GM12878 (cell line): ENCODE data around the gene POLDIP3. TPM values are rescaled to one million over a fixed set of nuclear protein-coding genes. Genes with fewer than 3 reads are reported as not detected.

ENCODE experiments used
- ATAC-seq: fragments of 200-7000 bp; cut with Tn5 transposase; 3 replicates; pipeline ENCODE4 v1.9.1; 2020; ENCODE audit warnings: mild to moderate bottlenecking, moderate library complexity
- BruUV-seq: library from RNA; stranded (reverse); fragments of 400-500 nt; replicated peaks from 2 replicates; lab custom pipeline; 2021; lab: Mats Ljungman, UMichigan
- CTCF ChIA-PET: fragments of 300-600 bp; sonication (Branson Sonifier 250); formaldehyde crosslinking; extraction: SDS; loops from one replicate; lab custom pipeline; 2021; ENCODE audit warnings: inconsistent platforms; lab: Yijun Ruan, JAX
- POLR2A ChIA-PET: fragments of 350-600 bp; formaldehyde crosslinking; extraction: SDS; loops from one replicate; lab custom pipeline; 2021; ENCODE audit warnings: inconsistent platforms; lab: Charles Lee
- RAD21 ChIA-PET: fragments of 300-600 bp; sonication (Branson Sonifier 250); formaldehyde crosslinking; loops from one replicate; lab custom pipeline; 2023; ENCODE audit warnings: antibody characterized with exemption; ENCODE audit not compliant: unreplicated experiment; lab: Charles Lee
- SMC1A ChIA-PET: fragments of 300-600 bp; sonication (Branson Sonifier 250); formaldehyde crosslinking; loops from one replicate; lab custom pipeline; 2023; ENCODE audit not compliant: unreplicated experiment, uncharacterized antibody; lab: Charles Lee
- DNase-seq: peaks from one replicate; pipeline ENCODE4 v3.0.0-alpha.2; 2011; ENCODE audit warnings: low read depth, low spot score
- FAIRE-seq: peaks from 3 replicates; lab custom pipeline; 2011; peaks lifted over from hg19 to GRCh38; lab: Jason Lieb, UNC
- H2AFZ ChIP-seq: 2 replicates; pipeline ENCODE4 v1.6.0; 2011; ENCODE audit warnings: low read depth, low read length, control low read depth; ENCODE audit not compliant: control insufficient read depth
- H3K27ac ChIP-seq: 2 replicates; pipeline ENCODE4 v1.5.1; 2011; ENCODE audit warnings: control low read depth; ENCODE audit not compliant: control insufficient read depth, insufficient read depth
- H3K27me3 ChIP-seq, 2 experiments: replicated peaks in 1 of 2; 2 replicates each; pipeline versions ENCODE4 v1.6.0 to v1.6.1; 2011; ENCODE audit warnings: low read length in 1 of 2; ENCODE audit not compliant: control insufficient read depth in 2 of 2, insufficient read depth in 2 of 2
- H3K36me3 ChIP-seq, 2 experiments: 2 replicates each; pipeline ENCODE4 v1.5.1; 2011; ENCODE audit warnings: low read length in 1 of 2; ENCODE audit not compliant: control insufficient read depth in 2 of 2, insufficient read depth in 2 of 2
- H3K4me1 ChIP-seq: 2 replicates; pipeline ENCODE4 v1.6.1; 2011; ENCODE audit warnings: mild to moderate bottlenecking, low read length, moderate library complexity, mixed read lengths; ENCODE audit not compliant: control insufficient read depth, insufficient read depth
- H3K4me2 ChIP-seq: 2 replicates; pipeline ENCODE4 v1.6.0; 2011; ENCODE audit warnings: control low read depth; ENCODE audit not compliant: control insufficient read depth, insufficient read depth
- H3K4me3 ChIP-seq: fragments of 200-600 bp; sonication (generic); 2 replicates; pipeline ENCODE4 v1.5.1; 2016
- H3K79me2 ChIP-seq: 2 replicates; pipeline ENCODE4 v1.6.0; 2011; ENCODE audit warnings: low read length; ENCODE audit not compliant: control insufficient read depth, insufficient read depth
- H3K9ac ChIP-seq: 2 replicates; pipeline ENCODE4 v1.8.0; 2011; ENCODE audit warnings: low read length, control low read depth, mixed read lengths; ENCODE audit not compliant: control insufficient read depth, insufficient read depth
- H3K9me3 ChIP-seq: replicated peaks from 3 replicates; pipeline ENCODE4 v1.5.1; 2011; ENCODE audit warnings: mild to moderate bottlenecking, low read length; ENCODE audit not compliant: control insufficient read depth, insufficient read depth
- H4K20me1 ChIP-seq: 2 replicates; pipeline ENCODE4 v1.6.0; 2011; ENCODE audit not compliant: control insufficient read depth, insufficient read depth
- SIN3A ChIP-seq: IDR thresholded peaks from 2 replicates; pipeline ENCODE4 v1.6.1; 2012; ENCODE audit warnings: low read depth, low read length, improper control_type of control experiment
- ZBTB40 ChIP-seq: fragments of 450-650 bp; IDR thresholded peaks from 2 replicates; pipeline ENCODE4 v1.6.1; 2016; ENCODE audit warnings: mild to moderate bottlenecking, moderate library complexity, borderline replicate concordance
- WGBS: methylation state at CpG from one replicate; pipeline ENCODE4 v1.1.6; 2016; ENCODE audit warnings: low lambda C conversion rate; ENCODE audit not compliant: insufficient replicate concordance, insufficient coverage; ENCODE audit errors: missing lambda C conversion rate; 5-methylcytosine and 5-hydroxymethylcytosine counted together
- in situ Hi-C: fragments of 300-500 bp; cut with MboI; formaldehyde crosslinking; loops from 9 replicates; pipeline ENCODE4 v1.14.3; 2018; ENCODE audit warnings: mixed read lengths
- intact Hi-C: fragments of 100-400 bp; cut with micrococcal nuclease; formaldehyde crosslinking; loops from one replicate; pipeline ENCODE4 v1.14.2; 2022; ENCODE audit not compliant: unreplicated experiment
- polyA plus RNA-seq, 11 experiments: library from polyadenylated mRNA; depleted of rRNA in 4 of 11; unstranded in 6 of 11; stranded (reverse) in 5 of 11; fragments of >200 nt; fragmentation: Nextera tagmentation in 4 of 11; fragmentation: Illumina TruSeq in 1 of 11; extraction: Ambion mirVana in 4 of 11; extraction: Trizol in 1 of 11; gene quantifications; 1 replicate in 1 of 11; 2 replicates in 10 of 11; pipeline versions ENCODE4 v1.2.1 to v1.2.3, GENCODE V29; 2011 to 2016; ENCODE audit warnings: inconsistent platforms in 2 of 11, missing spikeins in 2 of 11, low read depth in 1 of 11
- total RNA-seq, 4 experiments: library from RNA; depleted of rRNA in 3 of 4; stranded (reverse); fragments of >200 nt in 3 of 4; fragmentation: Illumina TruSeq in 1 of 4; extraction: Trizol in 1 of 4; gene quantifications; 2 replicates each; pipeline versions ENCODE4 v1.2.1 to v1.2.3, GENCODE V29; 2013 to 2021

Gene POLDIP3
- total and polyA plus RNA-seq, 10 of the 15 experiments (the other 5 are each of a cell fraction or from before 2014, with no cell fraction given), result 14.8 to 60.2 (median 49.5) TPM

DNA sequence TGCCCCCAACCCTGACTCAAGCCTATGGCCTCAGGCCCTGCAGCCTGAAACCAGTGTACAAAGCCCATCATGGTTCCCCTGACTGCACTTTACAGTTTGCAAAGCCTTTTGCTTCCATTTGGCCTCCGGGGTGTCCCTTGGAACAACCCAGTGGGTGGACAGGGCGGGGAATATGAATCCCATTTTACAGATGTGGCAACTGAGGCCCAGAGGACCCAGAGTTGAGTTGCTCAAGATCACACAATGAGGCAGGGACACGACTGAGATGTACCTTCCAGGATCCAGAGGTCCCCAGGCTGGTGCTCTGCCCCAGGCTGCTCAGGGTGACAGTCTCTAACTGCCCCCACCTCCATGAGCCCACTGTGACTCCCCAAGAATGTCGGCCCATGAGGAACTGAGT lies 5.4 kb upstream of the POLDIP3 start:
- DNase-seq, result no peak
- Histone ChIP-seq H3K27ac (no peak overlapping the region), H3K27me3 (no peaks in the 10 kb centered on the region), H3K9ac (no peak overlapping the region), H4K20me1 (no peaks in the 10 kb centered on the region; the same call in 1 of the 2 replicates), H3K4me3 (no peak overlapping the region), H3K9me3 (no peaks in the 10 kb centered on the region), H2AFZ (no peak overlapping the region), H3K79me2 (no peaks in the 10 kb centered on the region), H3K4me2 (no peak overlapping the region), H3K36me3 (peaks cover 2 to 5% of the 10 kb centered on the region in 2 experiments; a peak in 3 of 4 replicates), H3K4me1 (peaks cover 14% of the 10 kb centered on the region)
- no peak for TF ChIP-seq ZBTB40
- TF ChIP-seq SIN3A, result no peak
- 85% methylated on average over 4 of the region's 4 CpGs for WGBS
- FAIRE-seq, result no peak
- ChIA-PET CTCF (interaction anchor here (0.6 to 2.9 kb wide), 5 partner anchors 27 to 203 kb away, joined by 3 to 18 read pairs (median 14); no protein-coding TSS in a partner anchor), POLR2A (interaction anchor here (1.5 kb wide), 1 partner anchor 33 kb away, joined by 4 read pairs; no protein-coding TSS in a partner anchor), RAD21 (interaction anchor here (1.3 to 3.8 kb wide), 2 partner anchors 23 to 36 kb away, joined by 6 to 19 read pairs; no protein-coding TSS in a partner anchor), SMC1A (interaction anchor here (1.4 to 2.4 kb wide), 2 partner anchors 35 to 158 kb away, joined by 3 to 12 read pairs; no protein-coding TSS in a partner anchor)
- no peak for ATAC-seq
- BruUV-seq, result no TSS peak
- in situ Hi-C loops, result no loop called here
- intact Hi-C loops, result no loop called here
